HG03196 (cell line): ENCODE results near the gene EPHA1.
"Not testable (repeated sequence)": the region's sequence is repeated elsewhere in the genome, so short reads cannot be mapped to it uniquely, and the experiment has no call there.

Experiments used
- ATAC-seq: cut with Tn5 transposase; IDR thresholded peaks from one replicate; pipeline ENCODE4 v1.9.1; 2021; ENCODE audit not compliant: unreplicated experiment

Gene EPHA1

GRCh38 chr7:143431109-143431508 is 22.5 kb upstream of the EPHA1 start:
- no peak for ATAC-seq

GRCh38 chr7:143429770-143430698 is 21.4 kb upstream of the EPHA1 start:
- no peak for ATAC-seq

GRCh38 chr7:143426479-143427142 is 18.0 kb upstream of the EPHA1 start:
- ATAC-seq = no peak

- ATAC-seq = not testable (repeated sequence)
These were observed 15.8 kb upstream of the EPHA1 start for GRCh38 chr7:143424476-143424875.

GRCh38 chr7:143422033-143422432 is 13.4 kb upstream of the EPHA1 start:
- no peak for ATAC-seq

- not testable (repeated sequence) for ATAC-seq
These were observed 12.0 kb upstream of the EPHA1 start for GRCh38 chr7:143420624-143421023.

- no peak for ATAC-seq
These were observed 11.2 kb upstream of the EPHA1 start for GRCh38 chr7:143419880-143420279.

- no peak for ATAC-seq
These were observed 10.2 kb upstream of the EPHA1 start for GRCh38 chr7:143418681-143419458.

GRCh38 chr7:143417734-143418383 is 9.2 kb upstream of the EPHA1 start:
- ATAC-seq = no peak

GRCh38 chr7:143416565-143417149 is 8.0 kb upstream of the EPHA1 start:
- ATAC-seq = no peak

GRCh38 chr7:143415742-143416397 is 7.2 kb upstream of the EPHA1 start:
- ATAC-seq = no peak

- ATAC-seq = not testable (repeated sequence)
These were observed 6.6 kb upstream of the EPHA1 start for GRCh38 chr7:143415209-143415608.

GRCh38 chr7:143413123-143413522 is 4.5 kb upstream of the EPHA1 start:
- ATAC-seq = no peak

GRCh38 chr7:143411976-143412708 is 3.5 kb upstream of the EPHA1 start:
- no peak for ATAC-seq

GRCh38 chr7:143410521-143411004 is 1.9 kb upstream of the EPHA1 start:
- no peak for ATAC-seq

GRCh38 chr7:143408252-143408685 is 387 bp downstream of the EPHA1 start:
- no peak for ATAC-seq

GRCh38 chr7:143407287-143408251 is 1.1 kb downstream of the EPHA1 start:
- no peak for ATAC-seq

GRCh38 chr7:143406002-143406357 is 2.7 kb downstream of the EPHA1 start:
- no peak for ATAC-seq
